Right ventricle myocardium inferior (tissue), 1 donor: ENCODE data around the gene POTEI. TPM values are rescaled to one million over a fixed set of nuclear protein-coding genes. Genes with fewer than 3 reads are reported as not detected.
"Not testable (repeated sequence)": the region's sequence is repeated elsewhere in the genome, so short reads cannot be mapped to it uniquely, and the experiment has no call there.

Experiments used
- ATAC-seq: fragments of 200-7000 bp; cut with Tn5 transposase; one replicate; pipeline ENCODE4 v1.9.1; 2020; ENCODE audit warnings: mild to moderate bottlenecking, moderate library complexity
- DNase-seq: peaks from one replicate; pipeline ENCODE4 v3.0.0; 2021; ENCODE audit errors: missing footprints
- intact Hi-C: fragments of 100-400 bp; cut with DNase I; formaldehyde crosslinking; loops from one replicate; pipeline ENCODE4 v1.11.0; 2022
- total RNA-seq: library from RNA; stranded (reverse); fragmentation: NEBNext Ultra II Directional; extraction: Animal tissue kit (Norgen Biotek cat#: 25700); gene quantifications from one replicate; pipeline ENCODE4 v1.2.1, GENCODE V29; 2021
- donor health status: DM: no; HTN: yes; CAD: no; lungs with severe emphysema.

The POTEI gene
- total RNA-seq, 1 donor from 2014 or later: not detected

GRCh38 chr2:130511747-130512451 lies 2.8 kb upstream of the POTEI start:
- ATAC-seq, intact Hi-C loops, DNase-seq: not testable (repeated sequence)

- ATAC-seq, DNase-seq, intact Hi-C loops: not testable (repeated sequence)
These were observed 1.9 kb upstream of the POTEI start for GRCh38 chr2:130510807-130511746.

- intact Hi-C loops, ATAC-seq, DNase-seq: not testable (repeated sequence)
These were observed 18.1 kb downstream of the POTEI start for GRCh38 chr2:130491073-130491472.

- intact Hi-C loops, ATAC-seq: not testable (repeated sequence)
- DNase-seq: peak; percentile 41
These were observed 53.7 kb downstream of the POTEI start for GRCh38 chr2:130455413-130455812.

GRCh38 chr2:130454712-130455083 lies 54.4 kb downstream of the POTEI start:
- DNase-seq: peak; percentile 16
- ATAC-seq, intact Hi-C loops: not testable (repeated sequence)

- DNase-seq: peak; percentile 23
- intact Hi-C loops, ATAC-seq: not testable (repeated sequence)
These were observed 55.0 kb downstream of the POTEI start for GRCh38 chr2:130453955-130454711.

- intact Hi-C loops, ATAC-seq: not testable (repeated sequence)
- DNase-seq: peak; percentile 11
These were observed 56.2 kb downstream of the POTEI start for GRCh38 chr2:130452897-130453296.

- ATAC-seq, intact Hi-C loops: not testable (repeated sequence)
- peak; percentile 44 for DNase-seq
These were observed 57.3 kb downstream of the POTEI start for GRCh38 chr2:130451823-130452222.

GRCh38 chr2:130451278-130451677 lies 57.9 kb downstream of the POTEI start:
- intact Hi-C loops, ATAC-seq: not testable (repeated sequence)
- DNase-seq: peak; percentile 31

- peak; percentile 65 for DNase-seq
- intact Hi-C loops, ATAC-seq: not testable (repeated sequence)
These were observed 58.8 kb downstream of the POTEI start for GRCh38 chr2:130450366-130450765.

GRCh38 chr2:130427631-130428030 lies 81.5 kb downstream of the POTEI start:
- intact Hi-C loops: not testable (repeated sequence)
- peak; percentile 90 for DNase-seq
- ATAC-seq: peak; percentile 94

GRCh38 chr2:130418845-130419244 lies 90.3 kb downstream of the POTEI start:
- ATAC-seq: not testable (repeated sequence)

GRCh38 chr2:130416693-130417092 lies 92.4 kb downstream of the POTEI start:
- intact Hi-C loops, ATAC-seq: not testable (repeated sequence)
- DNase-seq: peak; percentile 46

More at GRCh38 chr2:130418845-130419244, 90.3 kb downstream of the POTEI start:
- intact Hi-C loops, DNase-seq: not testable (repeated sequence)

Other genes with a start within 250 kb of the POTEI start
- 63.7 TPM for gene IMP4, start 166.4 kb downstream of the POTEI start, total RNA-seq
- gene PTPN18, start 153.3 kb downstream of the POTEI start, total RNA-seq: 16.9 TPM
- gene CFC1B, start 11.9 kb upstream of the POTEI start, total RNA-seq: not detected
- not detected for gene CFC1, start 90.2 kb upstream of the POTEI start, total RNA-seq
- not detected for gene POTEJ, start 102.1 kb upstream of the POTEI start, total RNA-seq
- gene GPR148, start 219.7 kb upstream of the POTEI start, total RNA-seq: not detected
- gene AMER3, start 246.2 kb upstream of the POTEI start, total RNA-seq: not detected